ENCODE data around the gene SLC6A15.

Gene SLC6A15

GRCh38 chr12:84954415-84954814 is 41.8 kb upstream of the SLC6A15 start:
- Histone ChIP-seq H2AFZ (ENCODE audit: low read length) (no peak overlapping the region), H3K4me3 (ENCODE audit: low read length) (no peak overlapping the region), H3K9ac (ENCODE audit: low read length) (no peak overlapping the region), H4K20me1 (ENCODE audit: insufficient read depth, low read length) (no peaks in the 10 kb centered on the region), H3K4me1 (ENCODE audit: low read length) (no peaks in the 10 kb centered on the region), H3K4me2 (ENCODE audit: low read depth, low read length) (no peak overlapping the region), H3K9me3 (replicated peaks; ENCODE audit: insufficient read depth, low read length) (no peaks in the 10 kb centered on the region), H3K27me3 (replicated peaks; ENCODE audit: insufficient read depth, low read length) (0 out of 2 replicates have a peak, but pooled peaks cover 3% of the 10 kb centered on the region), H3F3A (ENCODE audit: insufficient read depth, low read length) (no peaks in the 10 kb centered on the region), H3K9me2 (replicated peaks; ENCODE audit: insufficient read depth, low read length) (no peaks in the 10 kb centered on the region), H3K79me2 (ENCODE audit: low read length) (no peaks in the 10 kb centered on the region), H3K27ac (ENCODE audit: low read length) (no peak overlapping the region), H3K36me3 (replicated peaks; ENCODE audit: insufficient read depth, low read length) (no peaks in the 10 kb centered on the region)
- TF ChIP-seq EZH2phosphoT487 (IDR thresholded peaks at IDR 0.05; ENCODE audit: low read length) (no peak), CTCF (IDR thresholded peaks at IDR 0.05; ENCODE audit: low read length) (no peak), EZH2 (optimal IDR thresholded peaks at IDR 0.05; ENCODE audit: low read depth, low read length) (no peak)
- no peak for DNase-seq

- Histone ChIP-seq H4K20me1 (ENCODE audit: insufficient read depth, low read length) (no peaks in the 10 kb centered on the region), H3K9ac (ENCODE audit: low read length) (no peak overlapping the region), H3K27me3 (replicated peaks; ENCODE audit: insufficient read depth, low read length) (0 out of 2 replicates have a peak, but pooled peaks cover 3% of the 10 kb centered on the region), H3K36me3 (replicated peaks; ENCODE audit: insufficient read depth, low read length) (no peaks in the 10 kb centered on the region), H3K79me2 (ENCODE audit: low read length) (no peaks in the 10 kb centered on the region), H3F3A (ENCODE audit: insufficient read depth, low read length) (no peaks in the 10 kb centered on the region; the same call in 1 of the 2 replicates), H3K4me3 (ENCODE audit: low read length) (no peak overlapping the region), H3K4me2 (ENCODE audit: low read depth, low read length) (no peak overlapping the region), H2AFZ (ENCODE audit: low read length) (no peak overlapping the region), H3K27ac (ENCODE audit: low read length) (no peak overlapping the region), H3K9me3 (replicated peaks; ENCODE audit: insufficient read depth, low read length) (no peaks in the 10 kb centered on the region), H3K4me1 (ENCODE audit: low read length) (peaks cover 10% of the 10 kb centered on the region), H3K9me2 (replicated peaks; ENCODE audit: insufficient read depth, low read length) (no peaks in the 10 kb centered on the region)
- no peak for DNase-seq
- TF ChIP-seq CTCF (IDR thresholded peaks at IDR 0.05; ENCODE audit: low read length) (no peak), EZH2 (optimal IDR thresholded peaks at IDR 0.05; ENCODE audit: low read depth, low read length) (no peak), EZH2phosphoT487 (IDR thresholded peaks at IDR 0.05; ENCODE audit: low read length) (no peak)
Observed at GRCh38 chr12:84950971-84951546, 38.5 kb upstream of the SLC6A15 start.

GRCh38 chr12:84946753-84947152 is 34.2 kb upstream of the SLC6A15 start:
- Histone ChIP-seq H3K4me3 (ENCODE audit: low read length) (no peak overlapping the region), H3K9ac (ENCODE audit: low read length) (no peak overlapping the region), H3K4me1 (ENCODE audit: low read length) (peaks cover 10% of the 10 kb centered on the region), H4K20me1 (ENCODE audit: insufficient read depth, low read length) (no peaks in the 10 kb centered on the region), H2AFZ (ENCODE audit: low read length) (no peak overlapping the region), H3K9me2 (replicated peaks; ENCODE audit: insufficient read depth, low read length) (no peaks in the 10 kb centered on the region), H3F3A (ENCODE audit: insufficient read depth, low read length) (no peaks in the 10 kb centered on the region; the same call in 1 of the 2 replicates), H3K9me3 (replicated peaks; ENCODE audit: insufficient read depth, low read length) (no peaks in the 10 kb centered on the region), H3K27me3 (replicated peaks; ENCODE audit: insufficient read depth, low read length) (no peaks in the 10 kb centered on the region), H3K36me3 (replicated peaks; ENCODE audit: insufficient read depth, low read length) (no peaks in the 10 kb centered on the region), H3K79me2 (ENCODE audit: low read length) (no peaks in the 10 kb centered on the region), H3K27ac (ENCODE audit: low read length) (no peak overlapping the region), H3K4me2 (ENCODE audit: low read depth, low read length) (peak overlapping the region; percentile 37)
- peak; percentile 42 for DNase-seq
- TF ChIP-seq EZH2phosphoT487 (IDR thresholded peaks at IDR 0.05; ENCODE audit: low read length): no peak
- no peak for TF ChIP-seq CTCF (IDR thresholded peaks at IDR 0.05; ENCODE audit: low read length)
- no peak for TF ChIP-seq EZH2 (optimal IDR thresholded peaks at IDR 0.05; ENCODE audit: low read depth, low read length)
